NT2/D1 (cell line): ENCODE results near the gene TSPAN14.

Experiments used
- SUZ12 ChIP-seq: IDR thresholded peaks from 2 replicates; pipeline ENCODE4 v1.6.1; 2011; ENCODE audit not compliant: insufficient read length, insufficient read depth; ENCODE audit errors: extremely low read depth
- ZNF274 ChIP-seq: IDR thresholded peaks from 2 replicates; pipeline ENCODE4 v1.6.1; 2011; ENCODE audit warnings: mild to moderate bottlenecking, low read depth, low read length

GRCh38 chr10:80579849-80580637, 125.9 kb downstream of the TSPAN14 start:
- TF ChIP-seq ZNF274 (no peak), SUZ12 (no peak)
